Naive thymus-derived CD8-positive, alpha-beta T cell (primary cell): Measurements from ENCODE around the gene SFTPB. TPM values are rescaled to one million over a fixed set of nuclear protein-coding genes. Genes with fewer than 3 reads are reported as not detected.

ENCODE experiments used
- ATAC-seq, 2 donors: fragments of 150-1000 bp; cut with Tn5 transposase in 1 of 2; sonication (Bioruptor Pico), chemical (Tn5 transposase) in 1 of 2; 1 replicate in 1 of 2; 2 replicates in 1 of 2; pipeline ENCODE4 v1.10.0; 2021; ENCODE audit warnings: mild to moderate bottlenecking in 2 of 2, moderate library complexity in 2 of 2
- POLR2A ChIA-PET: fragments of 350-600 bp; sonication (Branson Sonifier 250); formaldehyde crosslinking; loops from one replicate; lab custom pipeline; 2021; ENCODE audit warnings: antibody characterized with exemption; lab: Charles Lee
- DNase-seq, 10 donors: peaks; one replicate each; pipeline versions ENCODE4 v3.0.0 to v3.0.0-alpha.2; 2020 to 2022
- H3K27ac Mint-ChIP-seq, 10 donors: one replicate each; pipeline ENCODE4 v1.8.0; 2020 to 2022; ENCODE audit warnings: mild to moderate bottlenecking in 10 of 10, mixed read lengths in 10 of 10, moderate library complexity in 4 of 10, inconsistent platforms in 1 of 10
- H3K27me3 Mint-ChIP-seq, 5 donors: one replicate each; pipeline ENCODE4 v1.8.0; 2021 to 2022; ENCODE audit warnings: mixed read lengths in 5 of 5
- H3K36me3 Mint-ChIP-seq, 3 donors: one replicate each; pipeline ENCODE4 v1.8.0; 2020 to 2022; ENCODE audit warnings: mixed read lengths in 3 of 3, mild to moderate bottlenecking in 2 of 3, inconsistent platforms in 1 of 3
- H3K4me1 Mint-ChIP-seq, 4 donors: one replicate each; pipeline ENCODE4 v1.8.0; 2021 to 2022; ENCODE audit warnings: mixed read lengths in 4 of 4
- H3K4me3 Mint-ChIP-seq, 10 donors: one replicate each; pipeline ENCODE4 v1.8.0; 2020 to 2022; ENCODE audit warnings: mild to moderate bottlenecking in 10 of 10, mixed read lengths in 10 of 10, moderate library complexity in 6 of 10, inconsistent platforms in 1 of 10
- H3K9me3 Mint-ChIP-seq, 9 donors: one replicate each; pipeline ENCODE4 v1.8.0; 2020 to 2022; ENCODE audit warnings: mixed read lengths in 9 of 9, mild to moderate bottlenecking in 3 of 9, inconsistent platforms in 1 of 9, moderate library complexity in 1 of 9
- polyA plus RNA-seq, 3 donors: library from polyadenylated mRNA; unstranded; fragments of 300-500 nt; fragmentation: Illumina TruSeq; gene quantifications; one replicate each; pipeline ENCODE4 v1.2.3, GENCODE V29; 2021
- total RNA-seq, 8 experiments: library from RNA in 2 of 8; stranded (reverse) in 2 of 8; gene quantifications; one replicate each; pipeline ENCODE4 v1.2.3 and lab custom pipeline; 2021 to 2026

Gene SFTPB
- total and polyA plus RNA-seq, 5 experiments from 2014 or later, result 0.06 TPM; not detected in 4

DNA sequence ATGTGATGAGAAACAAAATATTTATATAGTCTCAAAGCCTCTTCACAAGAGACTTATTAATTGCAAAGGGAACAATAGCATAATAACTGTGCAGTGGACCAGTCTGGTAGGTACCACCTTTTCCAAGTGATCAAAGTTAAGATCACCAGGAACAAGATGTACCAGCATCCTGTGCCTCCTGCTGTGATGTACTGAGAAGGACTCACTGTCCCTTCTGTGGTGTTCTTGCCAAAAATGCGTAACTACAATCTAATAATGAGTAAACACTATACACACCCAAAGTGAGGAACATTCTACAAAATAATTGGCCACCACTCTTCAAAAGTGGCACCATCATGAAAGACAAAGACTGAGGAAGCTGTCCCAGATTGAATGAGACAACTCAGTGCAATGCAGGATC, 40.6 kb upstream of the SFTPB start:
- no peak overlapping the region for H3K27ac Mint-ChIP-seq
- no peak overlapping the region for H3K4me3 Mint-ChIP-seq
- POLR2A ChIA-PET, result no interaction called here
- no peak for ATAC-seq
- DNase-seq, result no peak
- no peaks in the 10 kb centered on the region for H3K9me3 Mint-ChIP-seq
- peaks cover 0 to 19% (median 6%) of the 10 kb centered on the region in 5 donors for H3K27me3 Mint-ChIP-seq
- H3K36me3 Mint-ChIP-seq, result no peaks in the 10 kb centered on the region
- peaks cover 1 to 43% (median 5%) of the 10 kb centered on the region in 4 donors for H3K4me1 Mint-ChIP-seq

DNA sequence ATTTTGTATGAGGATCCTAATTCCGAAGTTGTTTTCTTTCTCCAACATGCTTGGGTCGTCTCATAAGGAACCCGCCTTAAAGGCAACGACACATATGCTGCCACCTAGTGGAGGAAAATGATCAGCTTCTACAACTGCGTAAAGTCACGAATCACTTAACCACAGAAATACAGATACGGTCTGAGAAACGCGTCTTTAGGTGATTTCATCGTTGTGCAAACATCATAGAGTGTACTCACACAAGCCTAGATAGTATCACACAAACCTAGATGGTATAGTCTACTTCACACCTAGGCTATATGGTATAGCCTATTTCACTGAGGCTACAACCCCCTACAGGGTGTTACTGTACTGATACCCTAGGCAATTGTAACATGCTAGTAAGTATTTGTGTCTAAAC, 39.3 kb upstream of the SFTPB start:
- Mint-ChIP-seq H3K27ac (peak overlapping the region in 3 of 10 donors; percentile 27 to 60 (median 41)), H3K27me3 (peaks cover 0 to 19% (median 7%) of the 10 kb centered on the region in 5 donors), H3K9me3 (no peaks in the 10 kb centered on the region), H3K36me3 (no peaks in the 10 kb centered on the region), H3K4me3 (peak overlapping the region in 1 of 10 donors; percentile 12), H3K4me1 (peaks cover 1 to 56% (median 5%) of the 10 kb centered on the region in 4 donors)
- DNase-seq, result peak in 9 of 10 donors; percentile 23 to 80 (median 69)
- POLR2A ChIA-PET, result no interaction called here
- peak; percentile 89 to 95 for ATAC-seq

DNA sequence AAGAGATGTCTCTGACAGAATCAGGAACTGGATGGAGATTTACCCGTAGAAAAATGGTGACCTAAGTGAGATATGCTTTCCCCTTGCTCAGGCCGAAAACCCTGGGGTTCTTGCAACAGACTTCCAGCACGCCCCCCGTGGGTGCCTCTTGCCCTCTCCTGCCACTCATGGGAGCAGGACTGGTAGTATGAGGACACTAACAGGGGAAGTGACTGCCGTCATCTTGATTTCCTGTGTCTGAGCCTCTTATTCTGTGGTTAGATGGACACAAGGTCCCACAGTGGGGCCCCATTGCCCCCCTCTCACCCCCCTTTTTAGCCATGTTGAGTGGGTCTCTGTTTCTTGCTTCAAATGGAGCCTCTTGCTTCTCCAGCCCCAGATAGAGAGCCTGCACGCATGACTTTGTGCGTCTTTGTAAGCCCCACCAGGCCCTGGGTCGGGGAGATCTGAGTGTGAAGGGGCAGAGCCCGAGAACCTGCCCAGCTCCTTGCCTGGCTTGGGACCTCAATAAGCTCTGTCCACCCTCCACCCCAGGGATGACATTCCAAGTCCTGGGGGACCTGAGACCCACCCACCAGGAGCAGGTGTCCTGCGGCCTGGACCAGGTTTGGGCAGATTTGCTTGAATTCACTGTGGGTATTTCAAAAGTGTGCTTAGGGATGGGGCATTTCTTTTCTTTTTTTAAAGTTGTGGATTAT, 38.7 kb upstream of the SFTPB start:
- Mint-ChIP-seq H3K27ac (peak overlapping the region in 3 of 10 donors; percentile 27 to 60 (median 41)), H3K27me3 (peaks cover 0 to 19% (median 7%) of the 10 kb centered on the region in 5 donors), H3K9me3 (no peaks in the 10 kb centered on the region), H3K4me1 (peaks cover 1 to 61% (median 5%) of the 10 kb centered on the region in 4 donors), H3K36me3 (no peaks in the 10 kb centered on the region), H3K4me3 (peak overlapping the region in 1 of 10 donors; percentile 12)
- DNase-seq (no peak), ATAC-seq (no peak)
- POLR2A ChIA-PET, result no interaction called here

DNA sequence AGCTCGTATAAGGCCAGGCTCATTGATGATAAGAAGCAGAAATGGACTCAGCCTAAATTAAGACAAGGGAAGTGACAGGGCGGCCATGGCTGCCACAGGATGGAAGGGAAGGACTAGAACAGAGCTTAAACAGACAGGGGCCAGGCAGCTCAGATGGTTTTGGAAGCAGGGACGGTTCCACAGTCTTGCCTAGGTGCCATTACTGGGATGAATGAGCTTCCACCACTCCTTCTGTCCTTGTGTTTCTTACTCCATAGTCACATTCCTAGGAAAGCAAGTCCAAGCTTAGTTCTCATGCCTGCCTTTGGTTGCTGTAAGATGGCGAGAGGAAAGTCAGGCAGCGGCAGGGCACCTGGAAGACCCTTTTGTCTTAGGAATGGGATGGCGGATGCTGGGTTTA, 38.1 kb upstream of the SFTPB start:
- no peak for ATAC-seq
- peak overlapping the region in 2 of 10 donors; percentile 69 to 88 for H3K27ac Mint-ChIP-seq

DNA sequence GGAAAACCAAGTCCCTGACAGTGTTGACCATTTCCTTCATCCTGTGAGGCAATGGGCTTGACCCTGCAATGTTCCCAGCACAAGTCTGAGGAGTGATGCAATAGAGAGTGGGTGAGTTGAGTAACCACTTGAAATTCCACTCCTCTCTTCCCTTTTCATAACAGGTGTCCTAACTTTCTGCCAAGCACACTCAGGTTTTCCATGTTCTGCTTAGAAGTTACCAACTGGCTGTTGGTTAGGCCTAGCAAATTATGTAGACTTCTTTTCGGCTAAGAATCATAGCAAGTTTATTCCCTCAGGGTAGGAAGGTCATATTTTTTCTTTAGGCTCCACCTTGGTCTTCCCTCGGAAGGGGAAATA, 37.7 kb upstream of the SFTPB start:
- Mint-ChIP-seq H3K4me1 (peaks cover 1 to 61% (median 5%) of the 10 kb centered on the region in 4 donors), H3K9me3 (no peaks in the 10 kb centered on the region), H3K4me3 (peak overlapping the region in 1 of 10 donors; percentile 34), H3K27me3 (peaks cover 0 to 12% (median 7%) of the 10 kb centered on the region in 5 donors), H3K27ac (peak overlapping the region in 2 of 10 donors; percentile 69 to 88), H3K36me3 (no peaks in the 10 kb centered on the region)
- POLR2A ChIA-PET, result no interaction called here
- ATAC-seq, result no peak
- no peak for DNase-seq

More for the DNA sequence above, 38.1 kb upstream of the SFTPB start:
- H3K4me1 Mint-ChIP-seq, result peaks cover 1 to 59% (median 5%) of the 10 kb centered on the region in 4 donors
- POLR2A ChIA-PET, result no interaction called here
- H3K4me3 Mint-ChIP-seq, result peak overlapping the region in 1 of 10 donors; percentile 34
- no peak for DNase-seq
- H3K36me3 Mint-ChIP-seq, result no peaks in the 10 kb centered on the region
- peaks cover 0 to 15% (median 7%) of the 10 kb centered on the region in 5 donors for H3K27me3 Mint-ChIP-seq
- no peaks in the 10 kb centered on the region for H3K9me3 Mint-ChIP-seq

- no peak for ATAC-seq
- peak in 1 of 10 donors; percentile 29 for DNase-seq
- peaks cover 0 to 12% (median 7%) of the 10 kb centered on the region in 5 donors for H3K27me3 Mint-ChIP-seq
- POLR2A ChIA-PET, result interaction anchor here (0.7 kb wide), 1 partner anchor 167 kb away, joined by 3 read pairs; no protein-coding TSS in a partner anchor
- peak overlapping the region in 4 of 10 donors; percentile 1 to 88 (median 56) for H3K27ac Mint-ChIP-seq
- peak overlapping the region in 2 of 10 donors; percentile 18 to 54 for H3K4me3 Mint-ChIP-seq
- peaks cover 1 to 61% (median 5%) of the 10 kb centered on the region in 4 donors for H3K4me1 Mint-ChIP-seq
- no peaks in the 10 kb centered on the region for H3K36me3 Mint-ChIP-seq
- H3K9me3 Mint-ChIP-seq, result no peaks in the 10 kb centered on the region
These were observed 37.0 kb upstream of the SFTPB start for GRCh38 chr2:85704800-85705679.

GRCh38 chr2:85704038-85704437, 36.0 kb upstream of the SFTPB start:
- no peak for DNase-seq
- no peak for ATAC-seq
- Mint-ChIP-seq H3K9me3 (no peaks in the 10 kb centered on the region), H3K36me3 (no peaks in the 10 kb centered on the region), H3K27me3 (peaks cover 0 to 12% (median 4%) of the 10 kb centered on the region in 5 donors), H3K4me1 (peaks cover 1 to 61% (median 5%) of the 10 kb centered on the region in 4 donors), H3K4me3 (no peak overlapping the region), H3K27ac (no peak overlapping the region)
- POLR2A ChIA-PET, result interaction anchor here (0.7 kb wide), 1 partner anchor 339 kb away, joined by 3 read pairs; no protein-coding TSS in a partner anchor

DNA sequence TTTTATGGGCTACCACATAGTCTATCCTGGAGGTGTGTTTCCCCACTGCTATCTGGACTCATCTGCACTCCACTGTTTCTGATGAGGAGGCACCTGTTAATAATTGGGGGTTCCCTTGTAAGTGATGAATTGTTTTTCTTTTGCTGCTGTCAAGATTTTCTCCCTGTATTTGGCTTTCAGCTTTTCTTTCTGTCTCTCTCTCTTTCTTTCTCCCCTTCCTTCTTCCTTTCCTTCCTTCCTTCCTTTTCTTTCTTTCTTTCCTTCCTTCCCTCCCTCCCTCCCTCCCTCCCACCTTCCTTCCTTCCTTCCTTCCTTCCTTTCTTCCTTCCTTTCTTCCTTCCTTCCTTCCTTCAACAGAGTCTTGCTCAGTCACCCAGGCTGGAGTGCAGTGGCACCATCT, 35.3 kb upstream of the SFTPB start:
- Mint-ChIP-seq H3K9me3 (no peaks in the 10 kb centered on the region), H3K27me3 (peaks cover 0 to 12% (median 4%) of the 10 kb centered on the region in 5 donors), H3K36me3 (no peaks in the 10 kb centered on the region), H3K27ac (peak overlapping the region in 2 of 10 donors; percentile 12 to 23), H3K4me1 (peaks cover 1 to 61% (median 6%) of the 10 kb centered on the region in 4 donors), H3K4me3 (no peak overlapping the region)
- POLR2A ChIA-PET, result no interaction called here
- DNase-seq, result no peak
- no peak for ATAC-seq

DNA sequence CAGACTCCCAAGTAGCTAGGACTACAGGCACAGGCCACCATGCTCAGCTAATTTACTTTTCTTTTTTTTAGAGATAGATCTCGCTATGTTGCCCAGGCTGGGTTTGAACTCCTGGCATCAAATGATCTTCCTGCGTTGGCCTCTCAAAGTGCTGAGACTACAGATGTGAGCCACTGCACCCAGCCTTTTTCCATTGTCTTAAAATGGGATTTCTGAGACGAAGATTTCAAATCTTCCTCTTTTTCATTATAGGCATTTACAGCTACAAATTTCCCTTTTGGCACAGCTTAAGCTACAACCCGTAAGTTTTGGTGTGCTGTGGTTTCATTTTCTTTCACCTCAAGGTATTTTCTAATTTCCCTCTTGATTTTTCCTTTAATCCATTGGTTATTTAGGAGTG, 34.8 kb upstream of the SFTPB start:
- Mint-ChIP-seq H3K27ac (peak overlapping the region in 2 of 10 donors; percentile 12 to 58), H3K27me3 (peaks cover 0 to 12% (median 4%) of the 10 kb centered on the region in 5 donors), H3K9me3 (no peaks in the 10 kb centered on the region), H3K4me1 (peaks cover 1 to 63% (median 7%) of the 10 kb centered on the region in 4 donors), H3K4me3 (no peak overlapping the region), H3K36me3 (no peaks in the 10 kb centered on the region)
- POLR2A ChIA-PET, result interaction anchor here (0.7 kb wide), 1 partner anchor 74 kb away, joined by 4 read pairs; no protein-coding TSS in a partner anchor
- no peak for DNase-seq
- ATAC-seq, result no peak

- Mint-ChIP-seq H3K27ac (peak overlapping the region in 2 of 10 donors; percentile 48 to 53), H3K9me3 (no peaks in the 10 kb centered on the region), H3K4me3 (no peak overlapping the region), H3K27me3 (peaks cover 0 to 10% (median 3%) of the 10 kb centered on the region in 5 donors), H3K4me1 (peaks cover 1 to 60% (median 4%) of the 10 kb centered on the region in 4 donors), H3K36me3 (no peaks in the 10 kb centered on the region)
- DNase-seq, result no peak
- POLR2A ChIA-PET, result no interaction called here
- ATAC-seq, result no peak
These were observed 34.2 kb upstream of the SFTPB start for GRCh38 chr2:85702172-85702571.

GRCh38 chr2:85699325-85699724, 31.3 kb upstream of the SFTPB start:
- H3K4me3 Mint-ChIP-seq, result no peak overlapping the region
- H3K4me1 Mint-ChIP-seq, result peaks cover 0 to 32% (median 2%) of the 10 kb centered on the region in 4 donors
- POLR2A ChIA-PET, result no interaction called here
- peak overlapping the region in 2 of 10 donors; percentile 11 to 77 for H3K27ac Mint-ChIP-seq
- H3K9me3 Mint-ChIP-seq, result no peaks in the 10 kb centered on the region
- H3K27me3 Mint-ChIP-seq, result peaks cover 0 to 4% (median 0%) of the 10 kb centered on the region in 5 donors
- H3K36me3 Mint-ChIP-seq, result no peaks in the 10 kb centered on the region
- DNase-seq (no peak), ATAC-seq (no peak)

DNA sequence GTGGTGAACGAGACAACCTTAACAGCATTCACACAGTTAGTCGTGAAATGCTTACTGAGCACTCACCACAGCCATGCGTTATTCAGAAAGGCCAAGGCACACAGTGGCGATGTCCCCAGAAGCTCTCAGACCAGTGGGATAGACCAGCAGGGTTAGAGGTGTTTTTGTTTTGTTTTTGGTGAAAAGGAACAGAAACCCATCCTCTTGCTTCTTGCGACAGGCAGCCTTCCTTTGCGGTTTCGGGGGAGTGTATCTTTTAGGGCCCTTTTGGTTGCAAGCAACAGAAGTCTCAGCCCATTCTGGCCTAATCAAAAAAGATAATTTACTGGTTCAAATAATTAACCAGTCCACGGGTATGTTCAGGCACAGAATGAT, 30.9 kb upstream of the SFTPB start:
- Mint-ChIP-seq H3K4me1 (peaks cover 0 to 27% (median 2%) of the 10 kb centered on the region in 4 donors), H3K9me3 (no peaks in the 10 kb centered on the region), H3K27me3 (peaks cover 0 to 4% (median 0%) of the 10 kb centered on the region in 5 donors), H3K36me3 (no peaks in the 10 kb centered on the region), H3K4me3 (peak overlapping the region in 2 of 10 donors; percentile 52 to 71), H3K27ac (peak overlapping the region in 1 of 10 donors; percentile 77)
- POLR2A ChIA-PET, result no interaction called here
- ATAC-seq (no peak), DNase-seq (no peak)
